GM12878 (cell line): ENCODE data around the gene TADA3. TPM values are rescaled to one million over a fixed set of nuclear protein-coding genes. Genes with fewer than 3 reads are reported as not detected.

Source experiments
- ATAC-seq: fragments of 200-7000 bp; cut with Tn5 transposase; 3 replicates; pipeline ENCODE4 v1.9.1; 2020; ENCODE audit warnings: mild to moderate bottlenecking, moderate library complexity
- BruUV-seq: library from RNA; stranded (reverse); fragments of 400-500 nt; replicated peaks from 2 replicates; lab custom pipeline; 2021; lab: Mats Ljungman, UMichigan
- CTCF ChIA-PET: fragments of 300-600 bp; sonication (Branson Sonifier 250); formaldehyde crosslinking; extraction: SDS; loops from one replicate; lab custom pipeline; 2021; ENCODE audit warnings: inconsistent platforms; lab: Yijun Ruan, JAX
- POLR2A ChIA-PET: fragments of 350-600 bp; formaldehyde crosslinking; extraction: SDS; loops from one replicate; lab custom pipeline; 2021; ENCODE audit warnings: inconsistent platforms; lab: Charles Lee
- RAD21 ChIA-PET: fragments of 300-600 bp; sonication (Branson Sonifier 250); formaldehyde crosslinking; loops from one replicate; lab custom pipeline; 2023; ENCODE audit warnings: antibody characterized with exemption; ENCODE audit not compliant: unreplicated experiment; lab: Charles Lee
- SMC1A ChIA-PET: fragments of 300-600 bp; sonication (Branson Sonifier 250); formaldehyde crosslinking; loops from one replicate; lab custom pipeline; 2023; ENCODE audit not compliant: unreplicated experiment, uncharacterized antibody; lab: Charles Lee
- DNase-seq: peaks from one replicate; pipeline ENCODE4 v3.0.0-alpha.2; 2011; ENCODE audit warnings: low read depth, low spot score
- FAIRE-seq: peaks from 3 replicates; lab custom pipeline; 2011; peaks lifted over from hg19 to GRCh38; lab: Jason Lieb, UNC
- H2AFZ ChIP-seq: 2 replicates; pipeline ENCODE4 v1.6.0; 2011; ENCODE audit warnings: low read depth, low read length, control low read depth; ENCODE audit not compliant: control insufficient read depth
- H3K27ac ChIP-seq: 2 replicates; pipeline ENCODE4 v1.5.1; 2011; ENCODE audit warnings: control low read depth; ENCODE audit not compliant: control insufficient read depth, insufficient read depth
- H3K27me3 ChIP-seq, 2 experiments: replicated peaks in 1 of 2; 2 replicates each; pipeline versions ENCODE4 v1.6.0 to v1.6.1; 2011; ENCODE audit warnings: low read length in 1 of 2; ENCODE audit not compliant: control insufficient read depth in 2 of 2, insufficient read depth in 2 of 2
- H3K36me3 ChIP-seq, 2 experiments: 2 replicates each; pipeline ENCODE4 v1.5.1; 2011; ENCODE audit warnings: low read length in 1 of 2; ENCODE audit not compliant: control insufficient read depth in 2 of 2, insufficient read depth in 2 of 2
- H3K4me1 ChIP-seq: 2 replicates; pipeline ENCODE4 v1.6.1; 2011; ENCODE audit warnings: mild to moderate bottlenecking, low read length, moderate library complexity, mixed read lengths; ENCODE audit not compliant: control insufficient read depth, insufficient read depth
- H3K4me2 ChIP-seq: 2 replicates; pipeline ENCODE4 v1.6.0; 2011; ENCODE audit warnings: control low read depth; ENCODE audit not compliant: control insufficient read depth, insufficient read depth
- H3K4me3 ChIP-seq: fragments of 200-600 bp; sonication (generic); 2 replicates; pipeline ENCODE4 v1.5.1; 2016
- H3K79me2 ChIP-seq: 2 replicates; pipeline ENCODE4 v1.6.0; 2011; ENCODE audit warnings: low read length; ENCODE audit not compliant: control insufficient read depth, insufficient read depth
- H3K9ac ChIP-seq: 2 replicates; pipeline ENCODE4 v1.8.0; 2011; ENCODE audit warnings: low read length, control low read depth, mixed read lengths; ENCODE audit not compliant: control insufficient read depth, insufficient read depth
- H3K9me3 ChIP-seq: replicated peaks from 3 replicates; pipeline ENCODE4 v1.5.1; 2011; ENCODE audit warnings: mild to moderate bottlenecking, low read length; ENCODE audit not compliant: control insufficient read depth, insufficient read depth
- H4K20me1 ChIP-seq: 2 replicates; pipeline ENCODE4 v1.6.0; 2011; ENCODE audit not compliant: control insufficient read depth, insufficient read depth
- CBFB ChIP-seq: IDR thresholded peaks from 2 replicates; pipeline ENCODE4 v1.6.1; 2016; ENCODE audit warnings: antibody characterized with exemption, low read depth
- E2F8 ChIP-seq: fragments of 450-650 bp; IDR thresholded peaks from 2 replicates; pipeline ENCODE4 v1.6.1; 2018; ENCODE audit warnings: mild to moderate bottlenecking, low read depth, moderate library complexity; ENCODE audit not compliant: partially characterized antibody
- HDAC2 ChIP-seq: fragments of 200-600 bp; sonication (generic); IDR thresholded peaks from 2 replicates; pipeline ENCODE4 v1.6.1; 2017
- NR2C1 ChIP-seq: fragments of 450-650 bp; IDR thresholded peaks from 2 replicates; pipeline ENCODE4 v1.6.1; 2017; ENCODE audit warnings: antibody characterized with exemption, mild to moderate bottlenecking, moderate library complexity
- RB1 ChIP-seq: fragments of 450-650 bp; formaldehyde crosslinking; IDR thresholded peaks from 2 replicates; pipeline ENCODE4 v1.6.1; 2017; ENCODE audit warnings: mild to moderate bottlenecking, borderline replicate concordance
- SP1 ChIP-seq: IDR thresholded peaks from one replicate; pipeline ENCODE4 v1.6.1; 2011; ENCODE audit warnings: low read depth, low read length
- STAT3 ChIP-seq: IDR thresholded peaks from 2 replicates; pipeline ENCODE4 v1.6.1; 2011; ENCODE audit warnings: low read depth, low read length, improper control_type of control experiment
- WGBS: methylation state at CpG from one replicate; pipeline ENCODE4 v1.1.6; 2016; ENCODE audit warnings: low lambda C conversion rate; ENCODE audit not compliant: insufficient replicate concordance, insufficient coverage; ENCODE audit errors: missing lambda C conversion rate; 5-methylcytosine and 5-hydroxymethylcytosine counted together
- in situ Hi-C: fragments of 300-500 bp; cut with MboI; formaldehyde crosslinking; loops from 9 replicates; pipeline ENCODE4 v1.14.3; 2018; ENCODE audit warnings: mixed read lengths
- intact Hi-C: fragments of 100-400 bp; cut with micrococcal nuclease; formaldehyde crosslinking; loops from one replicate; pipeline ENCODE4 v1.14.2; 2022; ENCODE audit not compliant: unreplicated experiment
- polyA plus RNA-seq, 11 experiments: library from polyadenylated mRNA; depleted of rRNA in 4 of 11; unstranded in 6 of 11; stranded (reverse) in 5 of 11; fragments of >200 nt; fragmentation: Nextera tagmentation in 4 of 11; fragmentation: Illumina TruSeq in 1 of 11; extraction: Ambion mirVana in 4 of 11; extraction: Trizol in 1 of 11; gene quantifications; 1 replicate in 1 of 11; 2 replicates in 10 of 11; pipeline versions ENCODE4 v1.2.1 to v1.2.3, GENCODE V29; 2011 to 2016; ENCODE audit warnings: inconsistent platforms in 2 of 11, missing spikeins in 2 of 11, low read depth in 1 of 11
- total RNA-seq, 4 experiments: library from RNA; depleted of rRNA in 3 of 4; stranded (reverse); fragments of >200 nt in 3 of 4; fragmentation: Illumina TruSeq in 1 of 4; extraction: Trizol in 1 of 4; gene quantifications; 2 replicates each; pipeline versions ENCODE4 v1.2.1 to v1.2.3, GENCODE V29; 2013 to 2021

The TADA3 gene
- total and polyA plus RNA-seq, 10 of the 15 experiments (the other 5 are each of a cell fraction or from before 2014, with no cell fraction given) = 2.6 to 71.2 (median 51.0) TPM

DNA sequence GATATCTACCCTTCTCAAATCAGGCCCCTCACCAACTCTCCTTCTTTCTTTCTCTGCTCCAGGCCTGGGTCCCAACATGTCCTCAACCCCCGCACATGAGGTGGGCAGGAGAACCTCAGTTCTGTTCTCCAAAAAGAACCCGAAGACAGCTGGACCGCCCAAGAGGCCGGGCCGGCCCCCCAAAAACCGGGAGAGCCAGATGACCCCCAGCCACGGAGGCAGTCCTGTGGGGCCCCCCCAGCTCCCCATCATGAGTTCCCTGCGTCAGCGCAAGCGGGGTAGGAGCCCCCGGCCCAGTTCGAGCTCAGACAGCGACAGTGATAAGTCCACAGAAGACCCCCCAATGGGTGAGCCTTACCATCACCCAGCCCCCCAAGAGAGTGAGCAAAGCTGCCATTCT is 48.1 kb downstream of the TADA3 start:
- Histone ChIP-seq H3K4me1 (no peaks in the 10 kb centered on the region), H3K36me3 (peaks cover 42 to 49% of the 10 kb centered on the region in 2 experiments), H2AFZ (no peak overlapping the region)
- WGBS = 97% methylated on average over 7 of the region's 13 CpGs
- DNase-seq (no peak), ATAC-seq (no peak)
- in situ Hi-C loops = no loop called here
- CTCF ChIA-PET = no interaction called here
- no peak for TF ChIP-seq E2F8
- no peak for TF ChIP-seq STAT3
- TF ChIP-seq CBFB = no peak
- TF ChIP-seq RB1 = no peak
- no peak for TF ChIP-seq NR2C1
- TF ChIP-seq HDAC2 = no peak
- no peak for TF ChIP-seq SP1
- TF ChIP-seq, all 136 proteins: peak for 0
- no peak overlapping the region for H3K4me2 ChIP-seq
- H4K20me1 ChIP-seq = no peaks in the 10 kb centered on the region
- no peak for FAIRE-seq
- H3K27ac ChIP-seq = no peak overlapping the region
- H3K79me2 ChIP-seq = no peaks in the 10 kb centered on the region
- H3K9me3 ChIP-seq = no peaks in the 10 kb centered on the region
- intact Hi-C loops = no loop called here
- no TSS peak for BruUV-seq
- no peak overlapping the region for H3K4me3 ChIP-seq
- ChIA-PET SMC1A (no interaction called here), POLR2A (interaction anchor here (0.8 kb wide), 1 partner anchor 11 kb away, joined by 3 read pairs; no protein-coding TSS in a partner anchor), RAD21 (no interaction called here)
- no peak overlapping the region for H3K9ac ChIP-seq
- no peaks in the 10 kb centered on the region for H3K27me3 ChIP-seq
